ENCODE results near the gene PRUNE2. TPM values are rescaled to one million over a fixed set of nuclear protein-coding genes. Genes with fewer than 3 reads are reported as not detected.

PRUNE2 gene
- total and polyA plus RNA-seq, 4 donors: 3.8 to 18.1 (median 7.8) TPM

DNA sequence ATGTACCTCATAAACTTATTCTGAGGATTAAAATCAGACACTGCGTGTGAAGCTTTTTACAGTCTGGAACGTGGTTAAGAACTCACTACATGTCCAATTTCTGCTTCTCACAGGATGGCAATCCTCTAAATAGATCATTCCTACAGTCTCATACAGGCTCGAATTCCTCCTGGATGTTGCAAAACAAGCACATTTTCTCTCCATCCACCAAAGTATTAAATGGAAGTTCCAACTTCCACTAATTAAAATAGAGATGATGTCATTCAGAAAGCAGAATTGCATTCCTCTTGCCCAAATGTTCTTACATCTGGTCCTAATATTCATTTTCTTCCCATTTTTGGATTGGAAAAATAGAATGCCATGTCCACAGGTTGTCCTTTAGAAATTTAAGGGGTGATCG lies 287.2 kb downstream of the PRUNE2 start:
- Histone ChIP-seq H3K4me3 (no peak overlapping the region), H3K27ac (ENCODE audit: low read depth in 1 of 2, low read length in 1 of 2) (no peak overlapping the region), H3K27me3 (ENCODE audit: control insufficient read depth in 3 of 3, insufficient read depth in 3 of 3, low read length in 2 of 3) (no peaks in the 10 kb centered on the region), H3K4me1 (ENCODE audit: control insufficient read depth in 5 of 5, insufficient read depth in 5 of 5, low read length in 5 of 5) (peaks cover 0 to 44% (median 12%) of the 10 kb centered on the region in 5 donors), H3K9me3 (ENCODE audit: control insufficient read depth in 4 of 4, insufficient read depth in 3 of 4, low read length in 3 of 4) (no peaks in the 10 kb centered on the region), H3K9ac (ENCODE audit: insufficient read depth in 1 of 2, low read length in 2 of 2) (no peak overlapping the region), H3K36me3 (ENCODE audit: control insufficient read depth in 4 of 4, insufficient read depth in 4 of 4, low read length in 4 of 4) (no peaks in the 10 kb centered on the region)
- WGBS, 2 donors: 72% methylated on average over 4 of the region's 4 CpGs
- ATAC-seq (ENCODE audit: insufficient read depth, low FRiP score) (no peak), DNase-seq (no peak)
- TF ChIP-seq, protein P1, sequence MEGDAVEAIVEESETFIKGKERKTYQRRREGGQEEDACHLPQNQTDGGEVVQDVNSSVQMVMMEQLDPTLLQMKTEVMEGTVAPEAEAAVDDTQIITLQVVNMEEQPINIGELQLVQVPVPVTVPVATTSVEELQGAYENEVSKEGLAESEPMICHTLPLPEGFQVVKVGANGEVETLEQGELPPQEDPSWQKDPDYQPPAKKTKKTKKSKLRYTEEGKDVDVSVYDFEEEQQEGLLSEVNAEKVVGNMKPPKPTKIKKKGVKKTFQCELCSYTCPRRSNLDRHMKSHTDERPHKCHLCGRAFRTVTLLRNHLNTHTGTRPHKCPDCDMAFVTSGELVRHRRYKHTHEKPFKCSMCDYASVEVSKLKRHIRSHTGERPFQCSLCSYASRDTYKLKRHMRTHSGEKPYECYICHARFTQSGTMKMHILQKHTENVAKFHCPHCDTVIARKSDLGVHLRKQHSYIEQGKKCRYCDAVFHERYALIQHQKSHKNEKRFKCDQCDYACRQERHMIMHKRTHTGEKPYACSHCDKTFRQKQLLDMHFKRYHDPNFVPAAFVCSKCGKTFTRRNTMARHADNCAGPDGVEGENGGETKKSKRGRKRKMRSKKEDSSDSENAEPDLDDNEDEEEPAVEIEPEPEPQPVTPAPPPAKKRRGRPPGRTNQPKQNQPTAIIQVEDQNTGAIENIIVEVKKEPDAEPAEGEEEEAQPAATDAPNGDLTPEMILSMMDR (IDR thresholded peaks at IDR 0.05; ENCODE audit: control extremely low read depth, extremely low read depth): no peak

DNA sequence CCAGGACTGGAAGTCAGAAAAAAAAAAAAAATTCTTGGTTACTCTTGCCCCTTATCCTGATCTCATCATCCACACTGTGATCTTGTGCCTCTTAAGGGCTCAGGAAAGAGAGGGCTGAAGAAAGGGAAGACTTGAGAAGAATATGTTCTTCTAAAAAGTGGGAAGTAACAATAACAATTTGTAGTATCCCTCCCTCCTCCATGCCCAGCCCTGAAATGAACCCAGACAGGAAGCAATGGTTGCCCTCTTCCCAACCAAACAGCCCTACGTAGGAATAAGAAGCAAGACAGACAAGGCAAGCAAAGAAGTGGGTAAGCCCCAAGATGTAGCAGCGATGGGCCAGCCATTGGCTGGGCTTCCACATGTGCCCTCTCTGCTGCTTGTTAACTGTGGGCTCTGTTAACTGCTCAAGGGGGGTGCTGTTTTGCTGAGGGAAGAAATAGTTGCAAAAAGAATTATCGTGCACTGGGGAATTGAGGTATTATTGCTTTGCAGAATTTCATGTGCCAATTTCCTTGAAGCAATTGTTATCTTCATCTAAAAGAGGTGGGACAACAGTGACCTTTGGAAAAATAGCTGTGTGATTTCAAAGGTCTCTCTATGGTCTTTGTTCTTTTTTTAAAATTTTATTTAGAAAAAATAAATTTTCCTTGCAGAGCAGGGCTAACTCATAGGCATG lies 288.3 kb downstream of the PRUNE2 start:
- 62 to 83% methylated on average over 3 of the region's 3 CpGs for WGBS, 2 donors
- Histone ChIP-seq H3K4me1 (ENCODE audit: control insufficient read depth in 5 of 5, insufficient read depth in 5 of 5, low read length in 5 of 5) (peaks cover 0 to 44% (median 12%) of the 10 kb centered on the region in 5 donors), H3K27ac (ENCODE audit: low read depth in 1 of 2, low read length in 1 of 2) (no peak overlapping the region), H3K9ac (ENCODE audit: insufficient read depth in 1 of 2, low read length in 2 of 2) (no peak overlapping the region), H3K36me3 (ENCODE audit: control insufficient read depth in 4 of 4, insufficient read depth in 4 of 4, low read length in 4 of 4) (no peaks in the 10 kb centered on the region), H3K27me3 (ENCODE audit: control insufficient read depth in 3 of 3, insufficient read depth in 3 of 3, low read length in 2 of 3) (no peaks in the 10 kb centered on the region), H3K9me3 (ENCODE audit: control insufficient read depth in 4 of 4, insufficient read depth in 3 of 4, low read length in 3 of 4) (no peaks in the 10 kb centered on the region), H3K4me3 (no peak overlapping the region)
- DNase-seq (no peak), ATAC-seq (ENCODE audit: insufficient read depth, low FRiP score) (no peak)
- TF ChIP-seq, protein P1 (IDR thresholded peaks at IDR 0.05; ENCODE audit: control extremely low read depth, extremely low read depth): no peak

DNA sequence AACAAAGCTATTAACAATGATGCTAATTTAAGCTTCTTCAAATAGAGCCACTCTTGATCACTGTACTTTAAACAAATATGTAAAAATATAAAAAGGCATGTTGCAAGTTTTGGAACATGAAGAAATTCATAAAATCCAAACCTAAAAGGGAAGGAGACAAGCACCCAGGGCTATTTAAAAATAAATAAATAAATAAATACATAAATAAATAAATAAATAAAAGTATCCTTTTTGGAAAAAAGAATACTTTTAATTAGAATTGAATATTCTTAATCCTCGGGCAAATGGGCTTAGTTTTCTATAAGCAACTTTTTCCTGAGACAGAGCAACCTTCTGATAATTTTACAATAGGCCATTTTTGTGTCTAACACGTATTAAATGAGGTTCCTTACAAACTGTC lies 289.1 kb downstream of the PRUNE2 start:
- Histone ChIP-seq H3K9ac (ENCODE audit: insufficient read depth in 1 of 2, low read length in 2 of 2) (no peak overlapping the region), H3K27me3 (ENCODE audit: control insufficient read depth in 3 of 3, insufficient read depth in 3 of 3, low read length in 2 of 3) (no peaks in the 10 kb centered on the region), H3K9me3 (ENCODE audit: control insufficient read depth in 4 of 4, insufficient read depth in 3 of 4, low read length in 3 of 4) (no peaks in the 10 kb centered on the region), H3K36me3 (ENCODE audit: control insufficient read depth in 4 of 4, insufficient read depth in 4 of 4, low read length in 4 of 4) (no peaks in the 10 kb centered on the region), H3K4me1 (ENCODE audit: control insufficient read depth in 5 of 5, insufficient read depth in 5 of 5, low read length in 5 of 5) (peaks cover 0 to 44% (median 12%) of the 10 kb centered on the region in 5 donors), H3K27ac (ENCODE audit: low read depth in 1 of 2, low read length in 1 of 2) (no peak overlapping the region), H3K4me3 (no peak overlapping the region)
- WGBS, 2 donors: 85 to 91% methylated on average over 2 of the region's 2 CpGs
- DNase-seq (no peak), ATAC-seq (ENCODE audit: insufficient read depth, low FRiP score) (no peak)
- TF ChIP-seq, protein P1 (IDR thresholded peaks at IDR 0.05; ENCODE audit: control extremely low read depth, extremely low read depth): no peak
